ENCODE results near the gene MTUS2. TPM values are rescaled to one million over a fixed set of nuclear protein-coding genes. Genes with fewer than 3 reads are reported as not detected.

MTUS2 gene
- total RNA-seq, 1 donor, result 0.36 TPM

DNA sequence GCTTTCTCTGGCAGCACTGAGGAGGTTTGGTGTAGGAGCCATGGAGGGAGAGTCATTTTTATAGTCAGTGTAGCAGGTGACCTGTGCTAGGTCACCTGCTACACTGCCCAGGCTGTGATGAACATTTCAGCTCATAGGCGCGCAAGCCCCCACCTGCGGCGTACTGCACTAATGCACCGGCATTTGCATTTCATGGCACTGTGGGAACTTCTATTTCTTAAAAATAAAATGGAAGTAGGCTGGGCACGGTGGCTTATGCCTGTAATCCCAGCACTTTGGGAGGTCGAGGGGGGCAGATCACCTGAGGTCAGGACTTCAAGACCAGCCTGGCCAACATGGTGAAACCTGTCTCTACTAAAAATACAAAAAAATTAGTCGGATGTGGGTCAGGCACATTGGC lies 674.4 kb downstream of the MTUS2 start:
- no peak for DNase-seq (ENCODE audit: insufficient read length, low spot score, missing footprints)
- H3K27me3 ChIP-seq (ENCODE audit: insufficient read depth, low read length), result peaks cover 48% of the 10 kb centered on the region
- H3K4me3 ChIP-seq (ENCODE audit: insufficient read depth, low read length), result no peak overlapping the region
- peaks cover 4% of the 10 kb centered on the region for H3K4me1 ChIP-seq (ENCODE audit: insufficient read depth, low read length)
- no peak overlapping the region for H3K4me2 ChIP-seq (ENCODE audit: insufficient read depth, low read length)
- TF ChIP-seq CTCF (IDR thresholded peaks at IDR 0.05; ENCODE audit: extremely low read depth, low read depth, low read length), result no peak
- no peaks in the 10 kb centered on the region for H3K79me2 ChIP-seq (ENCODE audit: insufficient read depth, low read length)
- no peaks in the 10 kb centered on the region for H4K20me1 ChIP-seq (ENCODE audit: insufficient read depth, low read length)
- H2AFZ ChIP-seq (ENCODE audit: low read length), result no peak overlapping the region
- no peaks in the 10 kb centered on the region for H3K9me3 ChIP-seq (ENCODE audit: low read depth, low read length)
- H3K27ac ChIP-seq (ENCODE audit: low read depth, low read length), result no peak overlapping the region
- H3K36me3 ChIP-seq (ENCODE audit: insufficient read depth, low read length), result no peaks in the 10 kb centered on the region

DNA sequence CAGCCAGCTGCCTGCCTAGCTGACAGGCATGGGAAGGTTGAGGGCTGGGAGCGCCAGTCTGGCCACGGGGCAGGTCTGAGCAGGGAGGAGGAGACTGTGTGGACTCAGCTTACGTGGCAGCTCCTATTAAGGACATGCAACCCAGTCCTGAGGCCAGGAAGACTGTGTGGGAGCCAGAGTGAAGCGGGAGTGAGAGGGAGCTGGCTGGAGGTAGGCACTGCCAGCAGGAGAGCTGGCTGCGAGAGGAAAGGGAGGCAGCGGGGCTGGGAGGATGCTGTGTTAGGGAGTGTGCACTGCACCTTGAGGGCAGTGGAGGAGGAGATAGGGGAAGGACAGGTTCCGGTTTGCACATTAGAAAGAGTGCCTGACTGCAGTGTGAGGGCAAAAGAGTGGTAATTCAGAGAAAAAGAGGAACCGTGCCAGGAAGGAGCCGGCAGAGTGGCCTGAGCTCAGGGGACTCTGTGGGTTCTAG lies 676.1 kb downstream of the MTUS2 start:
- no peak overlapping the region for H3K4me2 ChIP-seq (ENCODE audit: insufficient read depth, low read length)
- H3K4me1 ChIP-seq (ENCODE audit: insufficient read depth, low read length), result peaks cover 4% of the 10 kb centered on the region
- H3K36me3 ChIP-seq (ENCODE audit: insufficient read depth, low read length), result no peaks in the 10 kb centered on the region
- peaks cover 41% of the 10 kb centered on the region for H3K27me3 ChIP-seq (ENCODE audit: insufficient read depth, low read length)
- no peak overlapping the region for H2AFZ ChIP-seq (ENCODE audit: low read length)
- H3K27ac ChIP-seq (ENCODE audit: low read depth, low read length), result no peak overlapping the region
- no peak overlapping the region for H3K4me3 ChIP-seq (ENCODE audit: insufficient read depth, low read length)
- H3K79me2 ChIP-seq (ENCODE audit: insufficient read depth, low read length), result no peaks in the 10 kb centered on the region
- TF ChIP-seq CTCF (IDR thresholded peaks at IDR 0.05; ENCODE audit: extremely low read depth, low read depth, low read length), result no peak
- no peaks in the 10 kb centered on the region for H3K9me3 ChIP-seq (ENCODE audit: low read depth, low read length)
- H4K20me1 ChIP-seq (ENCODE audit: insufficient read depth, low read length), result no peaks in the 10 kb centered on the region
- no peak for DNase-seq (ENCODE audit: insufficient read length, low spot score, missing footprints)

GRCh38 chr13:29497137-29497654 lies 677.1 kb downstream of the MTUS2 start:
- no peak for TF ChIP-seq CTCF (IDR thresholded peaks at IDR 0.05; ENCODE audit: extremely low read depth, low read depth, low read length)
- DNase-seq (ENCODE audit: insufficient read length, low spot score, missing footprints), result no peak
- Histone ChIP-seq H3K79me2 (ENCODE audit: insufficient read depth, low read length) (no peaks in the 10 kb centered on the region), H3K4me1 (ENCODE audit: insufficient read depth, low read length) (peaks cover 4% of the 10 kb centered on the region), H4K20me1 (ENCODE audit: insufficient read depth, low read length) (no peaks in the 10 kb centered on the region), H3K27me3 (ENCODE audit: insufficient read depth, low read length) (peaks cover 41% of the 10 kb centered on the region), H2AFZ (ENCODE audit: low read length) (peak overlapping the region; percentile 41), H3K27ac (ENCODE audit: low read depth, low read length) (no peak overlapping the region), H3K9me3 (ENCODE audit: low read depth, low read length) (no peaks in the 10 kb centered on the region), H3K4me3 (ENCODE audit: insufficient read depth, low read length) (no peak overlapping the region), H3K36me3 (ENCODE audit: insufficient read depth, low read length) (no peaks in the 10 kb centered on the region), H3K4me2 (ENCODE audit: insufficient read depth, low read length) (no peak overlapping the region)

DNA sequence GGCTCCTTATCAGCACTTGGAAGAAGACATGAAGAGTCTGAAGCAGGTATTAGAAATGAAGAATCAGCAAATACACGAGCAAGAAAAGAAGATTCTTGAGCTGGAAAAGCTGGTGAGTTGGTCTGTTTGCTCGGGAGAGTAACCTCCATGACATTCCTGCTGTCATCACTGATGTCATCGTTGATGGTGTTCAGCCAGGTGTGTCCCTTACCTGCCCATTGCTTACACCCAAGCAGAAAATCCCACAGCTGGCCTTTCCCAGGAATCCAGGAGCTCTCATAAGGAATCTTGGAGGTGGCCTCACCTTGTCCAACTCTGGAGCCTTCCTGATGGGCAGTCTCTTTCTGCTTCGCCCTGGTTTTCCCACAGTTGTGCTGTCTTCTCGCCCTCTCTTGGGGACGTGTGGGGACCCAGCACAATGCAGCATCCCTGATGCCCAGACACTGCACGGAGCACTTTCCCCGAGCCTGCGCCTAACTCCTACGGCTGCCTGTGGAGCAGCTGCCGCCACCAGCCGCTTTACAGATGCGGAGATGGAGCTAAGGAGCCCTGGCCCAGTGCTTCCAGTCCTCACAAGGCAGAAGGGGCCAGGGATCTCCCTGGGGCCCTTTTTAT lies 678.4 kb downstream of the MTUS2 start:
- no peaks in the 10 kb centered on the region for H4K20me1 ChIP-seq (ENCODE audit: insufficient read depth, low read length)
- no peak overlapping the region for H3K4me3 ChIP-seq (ENCODE audit: insufficient read depth, low read length)
- no peak for TF ChIP-seq CTCF (IDR thresholded peaks at IDR 0.05; ENCODE audit: extremely low read depth, low read depth, low read length)
- H3K4me2 ChIP-seq (ENCODE audit: insufficient read depth, low read length), result no peak overlapping the region
- H3K79me2 ChIP-seq (ENCODE audit: insufficient read depth, low read length), result no peaks in the 10 kb centered on the region
- H3K36me3 ChIP-seq (ENCODE audit: insufficient read depth, low read length), result no peaks in the 10 kb centered on the region
- H3K27me3 ChIP-seq (ENCODE audit: insufficient read depth, low read length), result peaks cover 33% of the 10 kb centered on the region
- no peak overlapping the region for H2AFZ ChIP-seq (ENCODE audit: low read length)
- no peak for DNase-seq (ENCODE audit: insufficient read length, low spot score, missing footprints)
- peaks cover 9% of the 10 kb centered on the region for H3K4me1 ChIP-seq (ENCODE audit: insufficient read depth, low read length)
- H3K27ac ChIP-seq (ENCODE audit: low read depth, low read length), result no peak overlapping the region
- H3K9me3 ChIP-seq (ENCODE audit: low read depth, low read length), result no peaks in the 10 kb centered on the region

Data from osteoblast (primary cell).